Heart right ventricle (tissue), 12 donors: Measurements from ENCODE around the gene KLF7. TPM values are rescaled to one million over a fixed set of nuclear protein-coding genes. Genes with fewer than 3 reads are reported as not detected.

ENCODE experiments used
- microRNA-seq, 2 donors: library from miRNA; unstranded; fragments of <30 nt; microRNA quantifications; one replicate each; pipeline ENCODE4 v1.2.0, GENCODE V29; 2021
- polyA plus RNA-seq, 2 donors: library from polyadenylated mRNA; stranded (reverse); fragments of 200-250 nt; gene quantifications; one replicate each; pipeline ENCODE4 v1.2.3, GENCODE V29; 2013
- total RNA-seq, 10 donors: library from RNA; stranded (reverse); fragmentation: NEBNext Ultra II Directional in 3 of 10; extraction: Animal tissue kit (Norgen Biotek cat#: 25700) in 3 of 10; gene quantifications; one replicate each; pipeline versions ENCODE4 v1.2.1 to v1.2.4, GENCODE V29; 2021 to 2023
- donor health status: ischemic (EF 13 %, LVEDD 7.1; RV severe dilation, severe dysfunction).
- donor health status: healthy with polysubstance abuse.
- donor health status: DM: no; HTN: yes; CAD: no.
- donor health status: DM: no; HTN: no; CAD: no.
- donor health status: ischemic (EF 25% LVEDD 6.9; RV normal size, moderate dysfunction).
- donor health status: ischemic (EF 25% LVEDD 5.7; RV mildly dilated, moderate dysfunction).
- donor health status: healthy.
- donor health status: nonischemic (EF 11% LVEDD 7.7; RV severe dilation, severe dysfunction).
- donor health status: DM: yes; HTN: yes; CAD: no.
- donor health status: PGD.
- donor health status: ischemic (EF 29% LVEDD 5.4; RV normal size, mild dysfunction).
- donor health status: nonischemic (EF 23%, LVEDD 6.1; RV moderate dilation, normal function).

The KLF7 gene
- total and polyA plus RNA-seq, 12 donors: 5.0 to 51.8 (median 27.9) TPM

Small RNA genes within 50 kb of the gene (microRNA-seq; reads per million reads assigned to microRNA genes)
- gene MIR2355 (9.2 to 13.2 reads per million in 2 donors), gene MIR7845 (0.51 to 0.60 reads per million in 2 donors)

Other genes with a start within 250 kb of the KLF7 start
- gene CPO, start 226.4 kb downstream of the KLF7 start, total RNA-seq: under 1 TPM in 3 of 10 donors, not detected in 7; 0.35 to 0.46 (median 0.35) TPM
- under 1 TPM; 0.07 to 0.59 TPM for gene CPO, start 226.4 kb downstream of the KLF7 start, polyA plus RNA-seq